T1000 (cell line): ENCODE data around the gene TMEM63A.
"Not testable (repeated sequence)": the region's sequence is repeated elsewhere in the genome, so short reads cannot be mapped to it uniquely, and the experiment has no call there.

Experiments
- DNase-seq: peaks from one replicate; lab custom pipeline; 2025; ENCODE audit warnings: mixed read lengths; lab: John Stamatoyannopoulos, UW

TMEM63A gene

DNA sequence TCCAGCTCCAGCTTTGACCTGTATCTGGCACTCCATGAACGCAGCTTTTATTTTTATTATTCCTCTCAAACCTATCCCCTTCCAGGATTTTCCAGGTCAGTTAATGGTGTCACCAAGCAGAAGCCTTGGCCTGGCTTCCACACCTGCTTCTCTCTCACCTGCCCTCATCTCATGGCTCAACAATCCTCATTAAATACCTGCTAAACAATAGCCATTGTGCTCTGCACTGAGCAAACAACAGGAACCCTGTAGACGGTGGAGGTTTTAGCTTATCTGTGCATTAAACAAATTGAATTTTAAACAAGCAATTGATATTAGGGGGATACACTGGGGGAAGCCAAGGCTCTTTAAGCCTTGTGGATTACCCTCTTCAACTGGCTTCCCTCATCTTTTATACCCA is 26.6 kb upstream of the TMEM63A start:
- DNase-seq, result no peak

DNA sequence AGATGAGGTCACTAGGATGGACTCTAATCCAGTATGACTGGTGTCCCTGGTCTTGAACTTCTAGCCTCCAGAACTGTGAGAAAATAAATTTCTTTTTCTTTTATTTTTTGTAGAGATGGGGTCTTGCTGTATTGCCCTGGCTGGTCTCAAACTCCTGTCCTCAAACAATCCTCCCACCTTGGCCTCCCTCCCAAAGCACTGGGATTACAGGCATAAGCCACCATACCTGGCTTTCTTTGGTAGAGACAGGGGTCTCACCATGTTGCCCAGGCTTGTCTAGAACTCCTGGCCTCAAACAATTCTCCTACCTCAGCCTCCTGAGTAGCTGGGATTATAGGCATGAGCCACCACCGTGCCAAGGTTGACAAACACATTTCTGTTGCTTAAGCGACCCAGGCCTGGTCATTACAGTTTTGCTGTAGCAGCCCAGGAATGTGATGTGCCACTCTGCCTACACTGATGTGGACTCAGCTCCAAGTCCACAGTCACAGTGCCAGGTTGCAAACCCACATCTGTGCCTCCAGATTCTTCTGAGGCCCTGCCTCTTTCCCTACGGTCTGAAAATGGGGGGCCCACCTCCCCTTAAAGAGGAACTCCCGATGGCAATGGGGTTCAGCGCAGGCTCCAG is 25.9 kb upstream of the TMEM63A start:
- no peak for DNase-seq

DNA sequence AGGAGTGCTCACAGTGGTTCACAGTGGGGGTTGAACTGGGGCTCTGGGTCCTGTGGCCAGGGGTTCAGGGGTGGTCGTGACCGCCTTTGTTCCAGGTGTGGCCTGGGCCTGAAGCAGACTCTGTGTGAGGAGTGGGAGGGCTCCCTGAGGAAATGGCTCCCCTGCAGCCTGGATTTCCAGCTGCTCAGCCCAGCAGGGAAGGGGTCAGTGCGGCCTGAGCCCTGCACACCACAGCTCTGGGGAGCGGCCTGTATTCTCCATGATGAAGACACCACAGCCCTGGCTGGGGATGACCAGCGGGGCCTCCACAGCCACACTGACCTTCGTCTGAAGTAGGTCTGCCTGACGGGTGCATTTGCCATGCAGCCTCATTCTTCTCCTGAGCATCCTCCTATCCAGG is 25.2 kb upstream of the TMEM63A start:
- no peak for DNase-seq

- no peak for DNase-seq
These were observed 24.3 kb upstream of the TMEM63A start for GRCh38 chr1:225906467-225906866.

DNA sequence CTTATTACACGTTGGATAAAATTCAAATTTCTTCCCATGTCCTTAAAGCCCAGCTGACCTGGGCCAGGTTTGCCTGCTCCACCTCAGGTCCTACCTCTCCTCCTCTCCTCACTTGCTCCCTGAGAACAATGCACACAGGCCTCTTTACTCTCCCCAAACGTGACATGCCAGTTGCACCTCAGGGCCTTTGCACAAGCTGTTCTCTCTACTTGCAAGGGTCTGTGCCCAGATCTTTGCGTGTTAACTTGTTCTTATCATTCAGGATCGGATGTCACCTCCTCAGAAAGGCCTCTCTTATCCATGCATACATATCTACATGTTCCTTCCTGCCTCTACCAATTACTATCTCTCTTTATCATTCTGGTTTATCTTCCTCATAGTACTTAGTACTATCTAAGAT is 21.4 kb upstream of the TMEM63A start:
- DNase-seq, result no peak

DNA sequence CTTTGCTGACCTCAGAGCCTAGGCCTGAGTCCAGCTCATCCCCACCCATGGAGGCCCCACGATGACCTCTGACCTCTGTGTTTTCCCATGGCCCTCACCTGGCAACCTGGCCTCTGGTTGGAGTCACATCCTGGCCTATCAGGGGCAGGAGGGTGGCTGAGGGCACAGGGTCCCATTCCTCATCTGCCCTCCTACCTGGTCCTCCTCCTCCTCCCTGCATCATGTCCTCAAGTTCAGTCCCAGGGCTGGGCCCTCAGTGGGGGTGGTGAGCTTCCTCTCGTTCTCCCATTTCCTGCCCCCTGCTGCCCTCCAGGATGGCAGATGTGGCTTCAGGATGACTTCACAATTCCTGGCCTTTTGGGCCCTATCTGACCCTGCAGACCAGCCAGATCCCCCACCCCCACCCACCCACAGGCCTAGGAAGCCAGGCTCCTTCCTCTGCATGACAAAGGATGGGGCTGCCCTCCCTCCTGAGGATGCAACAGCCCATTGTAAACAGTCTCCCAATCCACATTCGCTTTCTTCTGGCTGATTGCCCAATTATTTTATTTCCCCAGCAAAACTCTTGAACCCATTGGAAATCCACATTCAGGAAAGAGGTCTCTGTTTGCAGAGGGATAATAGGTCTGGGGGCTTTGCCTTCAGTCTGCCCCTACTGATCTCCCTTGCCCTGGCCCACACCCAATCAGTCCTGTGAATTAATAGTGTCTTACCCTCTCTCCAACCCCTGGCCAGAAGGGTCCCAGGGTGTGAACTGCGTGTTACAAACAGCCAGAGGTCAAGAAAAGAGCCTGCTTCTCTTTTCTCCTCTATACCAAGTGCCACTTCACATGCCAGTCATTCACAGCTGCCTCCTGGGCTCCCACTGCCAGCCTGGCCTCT is 17.1 kb upstream of the TMEM63A start:
- no peak for DNase-seq

DNA sequence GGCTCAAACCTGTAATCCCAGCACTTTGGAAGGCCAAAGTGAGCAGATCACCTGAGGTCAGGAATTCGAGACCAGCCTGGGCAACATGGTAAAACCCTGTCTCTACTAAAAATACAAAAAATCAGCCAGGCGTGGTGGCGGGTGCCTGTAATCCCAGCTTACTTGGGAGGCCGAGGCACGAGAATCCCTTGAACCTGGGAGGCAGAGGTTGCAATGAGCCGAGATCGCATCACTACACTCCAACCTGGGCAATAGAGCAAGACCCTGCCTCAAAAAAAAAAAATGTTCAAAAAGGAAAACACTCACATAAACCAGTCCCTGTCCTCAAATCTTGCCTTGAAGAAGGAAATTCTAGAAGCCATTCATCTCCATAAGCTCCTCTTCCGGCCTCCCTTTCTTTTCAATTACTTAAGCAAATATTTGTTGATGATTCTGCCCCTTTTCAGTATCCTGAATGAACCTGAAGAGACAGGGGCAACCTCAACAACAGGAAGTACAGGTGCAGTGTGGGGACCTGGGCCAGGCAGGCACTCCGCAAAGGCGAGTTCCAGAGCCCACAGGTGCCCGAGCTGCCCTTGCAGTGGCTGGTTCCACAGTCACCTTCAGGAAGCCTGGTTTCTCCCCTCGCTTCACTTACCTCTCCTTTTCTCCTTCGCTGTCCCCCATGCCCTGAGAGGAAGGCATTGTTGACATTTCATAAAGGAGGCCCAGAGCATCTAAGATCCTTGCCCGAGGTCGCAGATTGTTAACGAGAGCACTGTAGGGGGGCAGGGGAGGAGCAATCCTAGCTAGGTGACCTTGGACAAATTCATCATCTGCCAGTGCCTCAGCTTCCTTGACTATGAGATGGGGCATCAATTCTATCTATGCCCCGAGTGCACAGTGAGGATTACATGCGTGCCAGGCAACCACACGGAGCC is 15.7 kb upstream of the TMEM63A start:
- no peak for DNase-seq

DNA sequence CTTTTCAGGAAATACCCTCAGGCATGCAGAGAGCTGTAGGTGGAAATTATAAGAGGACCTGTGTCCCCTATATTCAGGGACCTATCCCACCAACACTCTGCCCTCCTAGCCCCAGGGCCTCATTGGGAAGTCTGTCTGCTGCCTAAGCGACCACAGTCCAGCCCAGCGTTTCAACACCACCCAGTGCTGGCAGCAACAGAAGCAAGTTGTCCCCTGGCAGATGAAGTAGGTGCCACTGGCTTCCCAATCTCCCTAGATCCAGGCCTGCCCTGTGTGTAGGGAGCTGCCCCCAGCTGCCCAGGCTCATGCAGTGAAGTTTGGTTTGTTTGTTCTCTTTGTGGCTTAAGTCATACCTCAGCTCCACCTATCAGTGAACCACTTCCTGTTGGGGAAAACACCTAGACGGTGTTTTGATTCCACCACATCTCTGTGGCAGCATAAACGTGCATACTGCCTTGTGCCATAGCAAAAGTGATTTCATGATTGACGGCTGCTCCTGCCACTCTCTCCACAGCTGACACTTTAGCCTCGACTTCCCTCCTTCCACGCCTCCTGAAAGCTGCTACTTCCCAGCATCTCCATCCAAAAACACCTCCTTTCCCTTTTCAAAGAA is 14.9 kb upstream of the TMEM63A start:
- no peak for DNase-seq

DNA sequence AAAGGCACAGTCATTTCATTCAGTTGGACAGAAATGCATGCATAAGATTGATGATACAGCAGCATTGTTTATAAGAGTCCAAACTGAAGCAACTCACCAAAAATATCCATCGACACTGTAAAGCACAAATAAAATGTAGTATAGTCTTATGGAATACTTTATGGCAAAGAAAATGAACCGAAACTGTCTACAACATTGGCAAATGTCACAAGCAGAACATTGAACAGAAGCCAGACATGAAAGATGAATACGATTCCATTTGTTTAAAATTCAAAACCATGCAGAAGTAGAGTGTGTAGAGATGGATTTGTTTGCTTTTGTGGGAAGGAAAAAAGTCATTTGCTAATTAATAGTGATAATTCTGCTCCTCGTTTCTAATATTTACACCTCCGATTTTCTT is 14.3 kb upstream of the TMEM63A start:
- DNase-seq, result no peak

GRCh38 chr1:225892307-225892706 is 10.1 kb upstream of the TMEM63A start:
- no peak for DNase-seq

GRCh38 chr1:225891229-225891972 is 9.2 kb upstream of the TMEM63A start:
- no peak for DNase-seq

DNA sequence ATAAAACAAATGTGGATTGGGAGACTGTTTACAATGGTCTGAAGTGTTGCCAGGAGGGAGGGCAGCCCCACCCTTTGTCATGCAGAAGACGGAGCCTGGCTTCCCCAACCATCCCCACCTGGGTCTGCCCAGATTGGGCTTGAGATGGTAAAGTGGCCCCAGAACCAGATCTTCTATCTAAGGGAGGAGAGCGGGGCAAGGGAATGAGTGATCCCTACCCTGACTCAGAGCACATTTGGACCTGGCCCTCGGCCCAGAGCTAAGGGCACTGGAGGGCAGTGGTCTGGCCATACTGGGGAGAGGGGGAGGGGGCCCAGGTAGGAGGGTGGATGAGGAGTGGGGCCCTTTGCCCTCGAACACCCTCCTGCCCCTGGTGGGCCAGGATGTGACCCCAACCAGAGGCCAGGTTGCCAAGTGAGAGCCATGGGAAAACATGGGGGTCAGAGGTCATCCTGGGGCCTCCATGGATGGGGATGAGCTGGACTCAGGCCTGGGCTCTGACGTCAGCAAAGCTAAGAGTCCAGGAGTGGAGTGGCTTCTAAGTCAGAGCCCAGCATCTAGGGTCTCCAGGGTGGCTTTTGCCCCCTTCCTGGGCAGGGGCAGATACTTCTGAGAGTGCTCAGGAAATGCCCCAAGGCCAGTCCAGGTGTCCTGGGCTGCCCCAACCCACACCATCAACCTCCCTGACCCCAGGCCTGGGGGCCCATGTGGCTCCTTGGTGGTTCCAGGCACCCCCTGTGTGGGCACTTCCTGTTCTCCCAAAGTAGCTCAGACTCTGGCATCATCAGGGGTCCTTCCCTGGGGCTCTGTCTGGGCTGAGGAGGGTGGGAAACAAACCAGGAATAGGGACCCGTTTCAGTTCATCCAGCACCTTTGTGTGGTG is 8.4 kb upstream of the TMEM63A start:
- no peak for DNase-seq

GRCh38 chr1:225889743-225890142 is 7.6 kb upstream of the TMEM63A start:
- no peak for DNase-seq

- no peak for DNase-seq
These were observed 6.9 kb upstream of the TMEM63A start, which contains the start of gene LEFTY1 for GRCh38 chr1:225888898-225889601. TSS of gene LEFTY1 (minus strand) at chr1:225889146. CDS start at chr1:225889066, 80 bp downstream.

GRCh38 chr1:225888289-225888897 is 6.2 kb upstream of the TMEM63A start:
- no peak for DNase-seq

GRCh38 chr1:225887554-225888288 is 5.5 kb upstream of the TMEM63A start:
- not testable (repeated sequence) for DNase-seq

- no peak for DNase-seq
These were observed 4.8 kb upstream of the TMEM63A start for GRCh38 chr1:225887030-225887314.

DNA sequence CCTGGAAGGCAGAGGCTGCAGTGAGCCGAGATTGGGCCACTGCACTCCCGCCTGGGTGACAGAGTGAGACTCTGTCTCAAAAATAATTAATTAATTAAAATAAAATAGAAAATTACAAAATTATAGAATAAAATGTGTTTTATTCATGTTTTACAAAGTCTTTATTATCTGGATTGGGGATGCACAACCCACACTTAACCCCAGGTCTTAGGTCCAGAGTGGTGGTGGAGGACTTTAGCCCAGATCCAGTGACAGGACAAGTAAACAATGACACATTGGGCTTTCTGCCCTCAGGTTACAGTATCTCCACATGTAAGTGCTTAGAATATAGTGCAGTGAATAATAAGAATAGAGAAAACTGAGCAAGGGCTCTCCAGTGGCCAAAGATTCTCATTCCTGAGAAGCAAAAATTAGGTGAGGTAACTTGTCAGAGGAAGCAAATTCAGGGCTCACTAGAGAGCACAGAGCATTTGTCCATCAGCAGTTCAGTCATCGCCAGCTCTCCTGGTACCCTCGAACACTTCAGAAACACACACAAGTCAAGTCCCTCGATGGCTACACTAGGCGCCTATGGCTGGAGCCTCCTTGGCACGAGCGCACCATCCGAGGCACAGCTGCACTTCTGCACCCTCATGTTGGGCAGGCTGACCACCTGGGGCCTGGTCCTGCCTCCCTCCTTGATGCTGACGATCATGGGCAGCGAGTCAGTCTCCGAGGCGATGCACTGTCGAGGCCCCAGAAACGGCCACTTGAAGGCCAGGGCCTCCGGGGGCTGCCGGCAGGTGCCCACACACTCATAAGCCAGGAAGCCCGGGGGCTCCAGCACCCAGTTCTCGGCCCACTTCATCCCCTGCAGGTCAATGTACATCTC is 4.2 kb upstream of the TMEM63A start:
- no peak for DNase-seq
